Measurements from ENCODE around the gene TRA2B. TPM values are rescaled to one million over a fixed set of nuclear protein-coding genes. Genes with fewer than 3 reads are reported as not detected.

Gene TRA2B
- total and polyA plus RNA-seq, 2 donors (not counting 3 experiments of a cell fraction or from before 2014, with no cell fraction given): 173 to 199 TPM

DNA sequence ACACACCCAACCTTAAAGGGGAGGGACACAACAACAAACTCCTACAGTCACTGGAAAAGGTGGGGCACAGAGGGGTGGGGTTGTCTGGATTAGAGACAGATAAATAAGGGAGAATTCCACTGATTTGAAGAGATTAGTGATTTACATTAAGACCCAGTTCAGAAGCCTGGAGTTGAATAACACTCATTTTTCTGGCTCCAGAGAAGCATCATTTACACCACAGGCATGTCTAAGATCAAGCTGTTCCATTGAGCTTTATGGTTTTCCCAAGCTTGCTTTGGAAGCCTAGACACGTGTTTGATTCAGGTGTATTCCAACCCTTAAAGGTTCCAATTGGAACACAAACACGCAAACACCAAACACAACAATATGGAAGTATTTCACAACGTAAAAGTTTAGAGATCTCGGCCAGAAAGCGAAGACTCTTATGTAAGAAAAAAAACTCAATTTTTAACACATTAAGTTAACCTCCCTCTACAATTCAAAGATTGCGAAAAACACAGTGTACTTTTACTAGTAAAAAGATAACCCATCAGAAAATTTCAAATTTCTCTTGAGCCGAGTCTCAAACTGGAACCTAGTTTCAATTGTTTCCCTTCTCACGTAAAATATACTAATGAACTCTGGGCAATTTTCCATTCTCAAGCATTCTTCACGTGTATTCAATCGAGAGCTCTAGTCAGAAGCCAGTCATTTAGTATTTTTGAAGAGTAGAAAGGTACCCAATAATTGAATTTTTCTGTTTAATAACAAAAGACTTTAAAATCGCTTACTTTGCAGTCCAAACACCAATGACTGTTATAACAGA lies 2.1 kb downstream of the TRA2B start:
- TSS peak; percentile 15 for BruUV-seq (replicated peaks)
- Histone ChIP-seq H3K9ac (replicated peaks; ENCODE audit: extremely low read depth, insufficient read depth, low read length) (peak overlapping the region; percentile 94), H3K27ac (ENCODE audit: insufficient read depth, low read depth, low read length) (peak overlapping the region; percentile 76)

More for the DNA sequence above, 2.1 kb downstream of the TRA2B start:
- Histone ChIP-seq H3K36me3 (ENCODE audit: control insufficient read depth in 2 of 2, extremely low read depth in 1 of 2, insufficient read depth in 2 of 2, low read length in 2 of 2) (peaks cover 0 to 2% of the 10 kb centered on the region in 2 experiments), H4K20me1 (replicated peaks; ENCODE audit: control insufficient read depth, extremely low read depth, insufficient read depth, low read length) (peaks cover 43% of the 10 kb centered on the region), H3K79me2 (ENCODE audit: control insufficient read depth, insufficient read depth, low read length) (peaks cover 71% of the 10 kb centered on the region), H3K9me3 (replicated peaks; ENCODE audit: control insufficient read depth, insufficient read depth, low read length) (no peaks in the 10 kb centered on the region), H3K4me3 (replicated peaks in 1 of 3; ENCODE audit: insufficient read depth in 1 of 3, low read depth in 1 of 3, low read length in 3 of 3) (peak overlapping the region; percentile 41 to 98 (median 97)), H3K4me2 (ENCODE audit: insufficient read depth, low read length) (peak overlapping the region; percentile 98), H3K9me1 (replicated peaks; ENCODE audit: control insufficient read depth, extremely low read depth, insufficient read depth, low read length) (no peaks in the 10 kb centered on the region), H3K4me1 (ENCODE audit: control insufficient read depth, extremely low read depth, insufficient read depth, low read length) (peaks cover 48% of the 10 kb centered on the region), H2AFZ (ENCODE audit: low read depth, low read length) (no peak overlapping the region), H3K27me3 (ENCODE audit: control insufficient read depth in 2 of 2, insufficient read depth in 2 of 2, low read length in 2 of 2) (peaks cover 0 to 1% of the 10 kb centered on the region in 2 experiments)
- peak; percentile 29 for DNase-seq (ENCODE audit: low read depth, low spot score)
- POLR2A ChIA-PET: interaction anchor here (0.6 kb wide), 1 partner anchor 148 kb away, joined by 4 read pairs; no protein-coding TSS in a partner anchor
- intact Hi-C loops (cut with micrococcal nuclease): loop anchor here (5.0 to 10.0 kb wide), 2 partner anchors 997 to 1601 kb away; partner anchors contain the start of genes FAM131A and ST6GAL1
- TF ChIP-seq FOS (IDR thresholded peaks at IDR 0.05; ENCODE audit: borderline replicate concordance, insufficient read depth, low read length) (no peak), POLR2AphosphoS5 (IDR thresholded peaks at IDR 0.05; ENCODE audit: insufficient read depth, low read depth, low read length) (no peak), GATA2 (IDR thresholded peaks at IDR 0.05; ENCODE audit: insufficient read depth, insufficient read length, low read depth, low read length) (no peak), JUN (IDR thresholded peaks at IDR 0.05; ENCODE audit: borderline replicate concordance, insufficient read depth, insufficient read length, low read depth) (no peak), MYC (IDR thresholded peaks at IDR 0.05; ENCODE audit: low read depth, low read length) (no peak), POLR2A (IDR thresholded peaks at IDR 0.05; ENCODE audit: low read depth, low read length) (no peak), EZH2 (IDR thresholded peaks at IDR 0.05; ENCODE audit: borderline replicate concordance, low read depth, low read length, severe bottlenecking) (no peak), MAX (IDR thresholded peaks at IDR 0.05; ENCODE audit: insufficient read depth, insufficient read length) (no peak)
- TF ChIP-seq, protein P1, sequence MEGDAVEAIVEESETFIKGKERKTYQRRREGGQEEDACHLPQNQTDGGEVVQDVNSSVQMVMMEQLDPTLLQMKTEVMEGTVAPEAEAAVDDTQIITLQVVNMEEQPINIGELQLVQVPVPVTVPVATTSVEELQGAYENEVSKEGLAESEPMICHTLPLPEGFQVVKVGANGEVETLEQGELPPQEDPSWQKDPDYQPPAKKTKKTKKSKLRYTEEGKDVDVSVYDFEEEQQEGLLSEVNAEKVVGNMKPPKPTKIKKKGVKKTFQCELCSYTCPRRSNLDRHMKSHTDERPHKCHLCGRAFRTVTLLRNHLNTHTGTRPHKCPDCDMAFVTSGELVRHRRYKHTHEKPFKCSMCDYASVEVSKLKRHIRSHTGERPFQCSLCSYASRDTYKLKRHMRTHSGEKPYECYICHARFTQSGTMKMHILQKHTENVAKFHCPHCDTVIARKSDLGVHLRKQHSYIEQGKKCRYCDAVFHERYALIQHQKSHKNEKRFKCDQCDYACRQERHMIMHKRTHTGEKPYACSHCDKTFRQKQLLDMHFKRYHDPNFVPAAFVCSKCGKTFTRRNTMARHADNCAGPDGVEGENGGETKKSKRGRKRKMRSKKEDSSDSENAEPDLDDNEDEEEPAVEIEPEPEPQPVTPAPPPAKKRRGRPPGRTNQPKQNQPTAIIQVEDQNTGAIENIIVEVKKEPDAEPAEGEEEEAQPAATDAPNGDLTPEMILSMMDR (IDR thresholded peaks at IDR 0.05; ENCODE audit: extremely low read depth in 1 of 2, insufficient read depth in 1 of 2, low read depth in 1 of 2, low read length in 2 of 2): no peak
- CTCF ChIA-PET: interaction anchor here (1.0 to 1.7 kb wide), 4 partner anchors 8 to 275 kb away, joined by 3 to 12 read pairs (median 4); no protein-coding TSS in a partner anchor
- FAIRE-seq: no peak
- dilution Hi-C loops (cut with MboI; ENCODE audit: extremely low pct_ligation_motif_present, low sequenced_read_pairs): no loop called here

All from endothelial cell of umbilical vein (primary cell).